Measurements from ENCODE around the gene FBXO21.

Gene FBXO21

DNA sequence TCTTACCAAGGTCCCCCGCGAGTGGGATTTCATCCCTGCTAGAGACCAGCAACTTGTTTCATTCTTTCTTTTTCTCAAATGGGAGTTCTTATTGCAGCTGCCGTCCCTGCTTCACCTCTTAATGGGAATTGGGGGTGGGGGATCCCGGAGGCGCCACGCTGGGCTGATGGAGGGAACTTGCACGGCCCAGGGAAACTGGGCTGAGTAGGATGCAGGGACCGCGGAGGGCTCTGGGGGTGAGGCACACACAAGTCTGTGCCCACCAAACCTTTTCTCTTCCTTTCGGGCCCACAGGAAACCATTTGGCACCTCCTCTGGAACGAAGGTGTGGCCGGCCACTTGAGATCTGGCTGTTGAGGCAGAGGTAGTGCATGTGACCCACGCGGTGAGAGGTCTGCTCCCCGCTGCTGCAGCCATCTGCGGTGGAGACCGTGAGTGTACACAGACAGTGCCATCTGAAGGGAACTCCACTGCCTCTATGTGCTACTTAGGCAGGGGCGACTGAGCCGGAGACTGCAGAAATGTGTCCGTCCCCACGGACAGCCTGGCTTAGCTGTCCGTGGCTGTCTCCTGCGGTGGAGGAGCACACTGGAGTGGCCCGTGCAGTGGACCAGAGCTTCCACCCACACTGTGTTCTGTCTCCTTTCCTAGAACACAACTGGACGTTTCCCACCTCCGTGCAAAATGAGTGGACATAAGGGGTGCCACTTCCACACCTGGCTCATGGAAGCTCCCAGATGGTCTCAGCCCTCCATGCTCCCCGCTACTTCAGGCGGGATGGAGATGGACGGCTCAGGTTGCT, 49.0 kb downstream of the FBXO21 start:
- TF ChIP-seq, protein P1, sequence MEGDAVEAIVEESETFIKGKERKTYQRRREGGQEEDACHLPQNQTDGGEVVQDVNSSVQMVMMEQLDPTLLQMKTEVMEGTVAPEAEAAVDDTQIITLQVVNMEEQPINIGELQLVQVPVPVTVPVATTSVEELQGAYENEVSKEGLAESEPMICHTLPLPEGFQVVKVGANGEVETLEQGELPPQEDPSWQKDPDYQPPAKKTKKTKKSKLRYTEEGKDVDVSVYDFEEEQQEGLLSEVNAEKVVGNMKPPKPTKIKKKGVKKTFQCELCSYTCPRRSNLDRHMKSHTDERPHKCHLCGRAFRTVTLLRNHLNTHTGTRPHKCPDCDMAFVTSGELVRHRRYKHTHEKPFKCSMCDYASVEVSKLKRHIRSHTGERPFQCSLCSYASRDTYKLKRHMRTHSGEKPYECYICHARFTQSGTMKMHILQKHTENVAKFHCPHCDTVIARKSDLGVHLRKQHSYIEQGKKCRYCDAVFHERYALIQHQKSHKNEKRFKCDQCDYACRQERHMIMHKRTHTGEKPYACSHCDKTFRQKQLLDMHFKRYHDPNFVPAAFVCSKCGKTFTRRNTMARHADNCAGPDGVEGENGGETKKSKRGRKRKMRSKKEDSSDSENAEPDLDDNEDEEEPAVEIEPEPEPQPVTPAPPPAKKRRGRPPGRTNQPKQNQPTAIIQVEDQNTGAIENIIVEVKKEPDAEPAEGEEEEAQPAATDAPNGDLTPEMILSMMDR (conservative IDR thresholded peaks at IDR 0.05; ENCODE audit: control insufficient read depth, insufficient read depth, low read depth, low read length): no peak

DNA sequence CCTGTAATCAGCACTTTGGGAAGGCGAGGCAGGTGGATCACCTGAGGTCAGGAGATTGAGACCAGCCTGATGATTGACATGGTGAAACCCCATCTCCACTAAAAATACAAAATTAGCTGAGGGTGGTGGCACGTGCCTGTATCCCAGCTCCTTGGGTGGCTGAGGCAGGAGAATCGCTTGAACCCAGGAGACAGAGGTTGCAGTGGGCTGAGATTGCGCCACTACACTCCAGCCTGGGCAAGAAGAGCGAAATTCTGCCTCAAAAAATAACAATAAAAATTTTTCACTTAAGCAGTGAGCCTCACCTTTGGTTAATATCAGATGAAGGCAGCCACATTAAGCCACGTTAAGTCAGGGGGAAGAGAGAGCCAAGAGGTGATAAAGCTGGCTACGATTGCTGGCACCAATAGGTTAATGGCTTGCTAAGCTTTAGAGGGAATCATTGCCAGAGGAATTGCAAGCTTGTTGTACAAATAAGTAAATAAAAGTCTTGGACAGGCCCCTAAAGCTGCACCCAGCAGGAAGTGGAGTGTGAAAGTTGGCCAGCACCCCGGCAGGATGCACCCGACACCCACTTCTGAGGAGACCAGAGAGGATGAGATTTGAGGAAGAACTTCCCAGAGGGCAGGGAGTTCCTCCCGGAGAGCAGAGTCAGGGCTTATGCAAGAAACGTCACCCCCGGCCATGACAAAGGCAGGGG, 49.7 kb downstream of the FBXO21 start:
- TF ChIP-seq, protein P1 (conservative IDR thresholded peaks at IDR 0.05; ENCODE audit: control insufficient read depth, insufficient read depth, low read depth, low read length): no peak
- no peak for DNase-seq (ENCODE audit: low read depth)
- H3K4me3 ChIP-seq (ENCODE audit: control insufficient read depth, low read depth, low read length): no peak overlapping the region

More for the DNA sequence above, 49.0 kb downstream of the FBXO21 start:
- no peak for DNase-seq (ENCODE audit: low read depth)
- no peak overlapping the region for H3K4me3 ChIP-seq (ENCODE audit: control insufficient read depth, low read depth, low read length)

GRCh38 chr12:117139025-117139717, 51.1 kb downstream of the FBXO21 start:
- no peak for DNase-seq (ENCODE audit: low read depth)
- no peak overlapping the region for H3K4me3 ChIP-seq (ENCODE audit: control insufficient read depth, low read depth, low read length)
- TF ChIP-seq, protein P1 (conservative IDR thresholded peaks at IDR 0.05; ENCODE audit: control insufficient read depth, insufficient read depth, low read depth, low read length): no peak

GRCh38 chr12:117134721-117135120, 55.5 kb downstream of the FBXO21 start:
- no peak for DNase-seq (ENCODE audit: low read depth)
- H3K4me3 ChIP-seq (ENCODE audit: control insufficient read depth, low read depth, low read length): no peak overlapping the region
- TF ChIP-seq, protein P1 (conservative IDR thresholded peaks at IDR 0.05; ENCODE audit: control insufficient read depth, insufficient read depth, low read depth, low read length): no peak

- no peak overlapping the region for H3K4me3 ChIP-seq (ENCODE audit: control insufficient read depth, low read depth, low read length)
- DNase-seq (ENCODE audit: low read depth): no peak
- TF ChIP-seq, protein P1 (conservative IDR thresholded peaks at IDR 0.05; ENCODE audit: control insufficient read depth, insufficient read depth, low read depth, low read length): no peak
Measured at GRCh38 chr12:117134059-117134458, 56.2 kb downstream of the FBXO21 start.

GRCh38 chr12:117130801-117131200, 59.5 kb downstream of the FBXO21 start:
- DNase-seq (ENCODE audit: low read depth): no peak
- TF ChIP-seq, protein P1 (conservative IDR thresholded peaks at IDR 0.05; ENCODE audit: control insufficient read depth, insufficient read depth, low read depth, low read length): no peak
- H3K4me3 ChIP-seq (ENCODE audit: control insufficient read depth, low read depth, low read length): no peak overlapping the region

Measured in fibroblast of mammary gland (primary cell).